SJCRH30 (cell line): ENCODE measurements around the gene C17orf78. TPM values are rescaled to one million over a fixed set of nuclear protein-coding genes. Genes with fewer than 3 reads are reported as not detected.
"Not testable (repeated sequence)": the region's sequence is repeated elsewhere in the genome, so short reads cannot be mapped to it uniquely, and the experiment has no call there.

Experiments used
- DNase-seq, 2 experiments: peaks; one replicate each; pipeline ENCODE4 v3.0.0-alpha.2; 2015 to 2020
- H3K27ac ChIP-seq: fragments of 250-450 bp; sonication (Bioruptor Pico); 2 replicates; pipeline ENCODE4 v1.5.1; 2020; ENCODE audit warnings: mild to moderate bottlenecking, moderate library complexity
- H3K27me3 ChIP-seq: fragments of 250-450 bp; sonication (Bioruptor Pico); 2 replicates; pipeline ENCODE4 v1.5.1; 2020; ENCODE audit warnings: mild to moderate bottlenecking, moderate library complexity
- H3K36me3 ChIP-seq: fragments of 250-450 bp; sonication (Bioruptor Pico); 2 replicates; pipeline ENCODE4 v1.5.1; 2020; ENCODE audit warnings: mild to moderate bottlenecking, moderate library complexity
- H3K4me1 ChIP-seq: fragments of 250-450 bp; sonication (Bioruptor Pico); 2 replicates; pipeline ENCODE4 v1.5.1; 2020; ENCODE audit warnings: mild to moderate bottlenecking, moderate library complexity
- H3K4me3 ChIP-seq: fragments of 250-450 bp; sonication (Bioruptor Pico); 2 replicates; pipeline ENCODE4 v1.5.1; 2020; ENCODE audit warnings: mild to moderate bottlenecking, moderate library complexity
- H3K9me3 ChIP-seq: fragments of 250-450 bp; sonication (Bioruptor Pico); replicated peaks from 2 replicates; pipeline ENCODE4 v1.5.1; 2020; ENCODE audit warnings: mild to moderate bottlenecking, moderate library complexity
- total RNA-seq: library from RNA; depleted of rRNA; stranded (reverse); fragments of >200 nt; shearing (Covaris generic); gene quantifications from 2 replicates; pipeline ENCODE4 v1.2.3, GENCODE V29; 2014; rRNA removed

Gene C17orf78
- total RNA-seq: not detected in 2 replicates

DNA sequence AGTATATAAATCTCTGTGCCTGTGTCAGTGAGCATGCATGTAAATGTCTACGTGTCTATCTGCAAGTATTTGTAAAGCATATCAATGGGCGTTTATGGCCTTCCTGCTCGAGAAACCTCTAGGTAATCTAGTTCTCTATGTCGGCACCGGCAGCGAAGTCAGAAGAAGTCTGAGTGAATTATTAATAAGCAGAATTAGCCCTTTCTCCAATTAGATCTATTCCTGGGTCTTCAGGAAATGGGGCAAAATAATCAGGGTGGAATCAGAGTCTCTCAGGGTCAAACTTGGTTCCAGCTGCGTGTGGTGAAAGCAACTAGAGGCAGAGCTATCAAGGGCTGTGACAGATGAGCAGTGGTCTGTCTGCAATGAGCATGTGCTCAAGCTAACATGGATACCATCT lies at the start of gene C17orf78:
TSS of gene C17orf78 (plus strand) at position 280 of the 400 bp plus-strand sequence. CDS start at position 388, 108 bp downstream.
- DNase-seq: no peak
- no peaks in the 10 kb centered on the region for H3K27me3 ChIP-seq
- no peaks in the 10 kb centered on the region for H3K4me1 ChIP-seq
- no peaks in the 10 kb centered on the region for H3K36me3 ChIP-seq
- H3K27ac ChIP-seq: no peak within 1 kb of the TSS
- no peaks in the 10 kb centered on the region for H3K9me3 ChIP-seq
- H3K4me3 ChIP-seq: no peak within 1 kb of the TSS

DNA sequence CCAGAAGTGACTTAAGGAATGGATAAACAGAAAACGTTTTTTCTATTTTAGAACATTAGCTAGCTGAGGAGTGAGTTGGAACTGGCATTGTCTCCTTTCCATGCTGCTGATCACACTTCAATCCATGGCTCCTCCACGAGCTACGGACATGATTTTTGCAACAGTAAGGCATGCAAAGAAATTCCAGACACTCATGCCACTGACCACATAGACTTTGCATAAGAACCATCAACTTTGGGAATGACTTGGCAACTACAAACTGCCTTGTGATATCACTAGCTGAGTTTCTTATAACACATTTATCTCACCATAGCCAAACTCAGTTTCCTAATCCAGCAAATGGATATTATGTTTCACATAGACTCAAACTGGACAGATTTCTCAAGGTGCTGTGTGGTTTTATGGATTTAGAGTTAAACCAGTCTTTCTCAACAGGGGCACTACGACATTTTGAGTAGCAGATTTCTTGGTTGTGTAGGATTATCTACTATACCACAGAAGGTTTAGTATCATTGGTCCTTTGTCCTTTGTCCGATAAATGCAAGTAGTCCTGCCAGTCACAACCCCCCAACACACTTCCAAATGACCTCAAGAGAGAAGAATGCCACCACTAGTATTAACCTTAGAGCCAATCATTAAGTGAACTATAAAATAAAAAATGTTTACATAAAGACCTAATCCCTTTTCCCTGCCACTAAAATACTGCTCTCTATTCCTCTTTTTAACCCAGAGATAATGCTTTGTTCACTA lies 48.3 kb upstream of the C17orf78 start:
- Histone ChIP-seq H3K4me1 (peaks cover 18% of the 10 kb centered on the region), H3K36me3 (peaks cover 55% of the 10 kb centered on the region), H3K9me3 (no peaks in the 10 kb centered on the region), H3K4me3 (no peak overlapping the region), H3K27ac (peak overlapping the region; percentile 43), H3K27me3 (no peaks in the 10 kb centered on the region)
- DNase-seq: peak; percentile 62 to 83

DNA sequence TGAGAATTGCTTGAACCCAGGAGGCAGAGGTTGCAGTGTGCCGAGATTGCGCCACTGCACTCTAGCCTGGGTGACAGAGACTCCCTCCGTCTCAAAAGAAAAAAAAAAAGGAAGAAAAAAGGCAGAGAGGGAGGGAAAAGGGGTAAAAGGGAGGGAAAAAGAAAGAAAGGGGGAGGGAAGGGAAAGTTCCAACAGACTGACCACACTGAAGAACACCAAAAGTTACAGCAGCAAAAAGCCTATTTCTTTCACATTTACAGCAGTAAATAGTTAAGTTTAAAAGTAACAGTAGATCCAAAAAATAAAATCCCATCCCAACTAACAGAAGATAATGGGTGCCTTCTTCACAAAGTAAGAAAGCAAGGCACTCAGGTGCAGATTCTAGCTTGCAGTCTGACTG lies 36.9 kb upstream of the C17orf78 start:
- DNase-seq: no peak
- H3K9me3 ChIP-seq: no peaks in the 10 kb centered on the region

DNA sequence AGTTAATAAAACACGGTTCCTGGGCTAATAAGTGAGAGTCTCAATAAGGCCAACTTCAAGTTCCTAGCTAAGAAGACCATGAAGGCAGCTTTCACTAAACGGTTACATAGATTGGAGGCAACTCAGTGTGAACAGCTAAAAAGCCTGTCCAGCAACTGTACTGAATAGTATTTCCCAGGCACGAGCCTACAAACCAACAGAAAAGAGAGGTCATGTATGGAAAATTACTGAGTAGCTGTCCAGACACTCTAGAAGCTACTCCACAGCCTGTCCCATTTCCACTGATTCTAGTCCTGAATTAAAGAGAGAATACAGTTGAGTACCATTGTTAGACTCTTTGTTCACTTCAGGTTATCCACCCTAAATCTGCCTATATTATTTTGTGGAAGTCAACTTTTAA lies 36.5 kb upstream of the C17orf78 start:
- DNase-seq: no peak
- no peaks in the 10 kb centered on the region for H3K4me1 ChIP-seq
- no peak overlapping the region for H3K27ac ChIP-seq
- no peaks in the 10 kb centered on the region for H3K9me3 ChIP-seq
- H3K4me3 ChIP-seq: no peak overlapping the region
- H3K27me3 ChIP-seq: no peaks in the 10 kb centered on the region
- peaks cover 25% of the 10 kb centered on the region for H3K36me3 ChIP-seq

More for the DNA sequence above, 36.9 kb upstream of the C17orf78 start:
- Histone ChIP-seq H3K36me3 (peaks cover 25% of the 10 kb centered on the region), H3K4me1 (no peaks in the 10 kb centered on the region), H3K27me3 (no peaks in the 10 kb centered on the region), H3K4me3 (no peak overlapping the region), H3K27ac (no peak overlapping the region)

DNA sequence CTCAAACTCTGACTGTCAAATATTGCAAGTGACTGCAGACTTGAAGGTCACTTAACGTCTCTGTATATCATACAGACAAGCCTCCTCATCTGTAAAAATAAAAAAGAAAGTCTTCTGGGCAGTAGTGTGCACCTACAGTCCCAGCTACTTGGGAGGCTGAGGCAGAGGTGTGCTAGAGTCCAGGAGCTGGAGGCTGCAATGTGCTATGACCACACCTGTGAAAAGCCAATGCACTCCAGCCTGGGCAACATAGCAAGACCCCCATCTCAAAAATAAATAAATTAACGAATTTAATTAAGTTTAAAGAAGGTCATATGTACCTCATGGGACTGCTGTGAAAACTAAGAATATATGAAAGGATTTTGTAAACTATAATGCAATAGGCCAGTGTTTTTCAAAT lies 35.0 kb upstream of the C17orf78 start:
- Histone ChIP-seq H3K27me3 (no peaks in the 10 kb centered on the region), H3K9me3 (no peaks in the 10 kb centered on the region; the same call in 1 of the 2 replicates), H3K4me3 (no peak overlapping the region), H3K36me3 (peaks cover 33% of the 10 kb centered on the region), H3K4me1 (no peaks in the 10 kb centered on the region), H3K27ac (no peak overlapping the region)
- no peak for DNase-seq

DNA sequence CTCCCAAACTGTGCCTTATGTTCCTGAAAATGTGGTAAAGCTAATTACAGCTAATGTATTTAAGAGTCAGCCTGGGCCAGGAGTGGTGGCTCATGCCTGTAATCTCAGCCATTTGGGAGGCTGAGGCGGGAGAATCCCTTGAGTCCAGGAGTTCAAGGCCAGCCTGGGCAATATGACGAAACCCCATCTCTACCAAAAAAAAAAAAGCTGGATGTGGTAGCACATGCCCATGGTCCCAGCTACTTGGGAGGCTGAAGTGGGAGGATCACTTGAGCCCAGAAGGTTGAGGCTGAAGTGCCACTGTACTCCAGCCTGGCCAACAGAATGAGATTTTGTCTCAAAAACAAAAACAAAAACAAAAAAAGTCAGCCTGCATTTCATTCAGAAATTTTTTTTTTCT lies 33.2 kb upstream of the C17orf78 start:
- peaks cover 3% of the 10 kb centered on the region; the same call in 1 of the 2 replicates for H3K9me3 ChIP-seq
- no peaks in the 10 kb centered on the region for H3K27me3 ChIP-seq
- H3K4me3 ChIP-seq: no peak overlapping the region
- DNase-seq: no peak
- no peak overlapping the region for H3K27ac ChIP-seq
- H3K36me3 ChIP-seq: peaks cover 31% of the 10 kb centered on the region
- no peaks in the 10 kb centered on the region for H3K4me1 ChIP-seq

DNA sequence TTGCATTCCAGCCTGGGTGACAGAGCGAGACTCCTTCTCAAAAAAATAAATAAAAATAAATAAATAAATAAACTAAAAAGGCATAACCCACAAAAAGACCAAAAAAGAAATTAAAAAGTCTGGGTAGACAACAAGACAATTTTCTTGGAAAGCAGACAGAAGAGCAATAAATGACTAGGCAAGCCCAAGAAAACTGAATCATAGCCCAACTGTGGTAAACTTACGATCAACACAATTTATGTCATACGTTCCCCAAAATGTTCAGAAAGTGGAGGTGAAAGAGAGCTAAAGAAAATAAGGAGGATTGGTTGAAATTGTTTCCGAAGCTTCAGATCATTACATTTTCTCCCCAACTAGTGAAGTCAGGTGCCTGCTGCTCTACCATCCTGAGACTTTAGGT lies 31.3 kb upstream of the C17orf78 start:
- DNase-seq: no peak
- Histone ChIP-seq H3K4me1 (no peaks in the 10 kb centered on the region), H3K4me3 (no peak overlapping the region), H3K36me3 (peaks cover 30% of the 10 kb centered on the region), H3K9me3 (peaks cover 3% of the 10 kb centered on the region; the same call in 1 of the 2 replicates), H3K27ac (no peak overlapping the region), H3K27me3 (no peaks in the 10 kb centered on the region)

DNA sequence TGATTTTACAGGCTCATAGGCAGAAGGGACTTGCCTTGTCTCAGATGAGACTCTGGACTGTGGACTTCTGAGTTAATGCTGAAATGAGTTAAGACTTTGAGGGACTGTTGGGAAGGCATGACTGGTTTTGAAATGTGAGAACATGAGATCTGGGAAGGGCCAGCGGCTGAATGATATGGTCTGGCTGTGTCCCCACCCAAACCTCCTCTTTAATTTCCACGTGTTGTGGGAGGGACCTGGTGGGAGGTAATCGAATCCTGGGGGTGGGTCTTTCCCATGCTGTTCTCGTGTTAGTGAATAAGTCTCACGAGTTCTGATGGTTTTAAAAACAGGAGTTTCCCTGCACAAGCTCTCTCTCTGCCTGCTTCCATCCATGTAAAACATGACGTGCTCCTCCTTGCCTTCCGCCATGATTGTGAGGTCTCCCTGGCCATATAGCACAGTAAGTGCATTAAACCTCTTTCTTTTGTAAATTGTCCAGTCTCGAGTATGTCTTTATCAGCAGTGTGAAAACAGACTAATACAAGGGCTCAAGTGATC lies 28.9 kb upstream of the C17orf78 start:
- not testable (repeated sequence) for H3K9me3 ChIP-seq, H3K27me3 ChIP-seq, H3K27ac ChIP-seq, H3K4me1 ChIP-seq, DNase-seq, H3K4me3 ChIP-seq
- peaks cover 40% of the 10 kb centered on the region for H3K36me3 ChIP-seq

DNA sequence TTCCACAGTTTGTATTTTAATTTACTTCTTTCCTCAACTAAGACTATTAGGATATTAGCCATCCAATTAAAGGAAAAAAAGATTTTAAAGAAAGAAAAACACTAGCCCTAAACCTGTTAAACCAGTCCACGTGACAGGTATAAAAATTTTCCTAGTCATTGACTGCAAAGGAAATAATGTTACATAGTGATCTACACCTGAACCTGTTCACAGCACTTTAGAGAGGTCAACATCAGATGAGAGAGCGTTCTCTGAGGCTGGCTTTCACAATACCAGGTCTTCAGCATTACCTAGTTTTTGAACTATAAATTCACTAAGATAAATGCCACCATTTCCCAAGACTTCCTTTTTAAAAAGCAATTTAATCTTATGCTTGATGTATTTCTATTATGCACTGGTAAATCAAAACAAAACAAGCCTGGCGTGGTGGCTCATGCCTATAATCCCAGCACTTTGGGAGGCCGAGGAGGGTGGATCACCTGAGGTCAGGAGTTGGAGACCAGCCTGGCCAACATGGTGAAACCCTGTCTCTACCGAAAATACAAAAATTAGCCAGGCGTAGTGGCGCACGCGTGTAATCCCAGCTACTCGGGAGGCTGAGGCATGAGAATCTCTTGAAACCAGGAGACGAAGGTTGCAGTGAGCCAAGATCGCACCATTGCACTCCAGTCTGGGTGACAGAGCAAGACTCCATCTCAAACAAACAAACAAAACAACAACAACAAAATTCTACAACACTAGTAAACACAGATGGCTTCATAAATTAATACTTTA lies 18.8 kb upstream of the C17orf78 start:
- H3K9me3 ChIP-seq, H3K27ac ChIP-seq, DNase-seq, H3K4me1 ChIP-seq, H3K27me3 ChIP-seq: not testable (repeated sequence)
- Histone ChIP-seq H3K4me3 (peak overlapping the region; percentile 96), H3K36me3 (peaks cover 18% of the 10 kb centered on the region)

DNA sequence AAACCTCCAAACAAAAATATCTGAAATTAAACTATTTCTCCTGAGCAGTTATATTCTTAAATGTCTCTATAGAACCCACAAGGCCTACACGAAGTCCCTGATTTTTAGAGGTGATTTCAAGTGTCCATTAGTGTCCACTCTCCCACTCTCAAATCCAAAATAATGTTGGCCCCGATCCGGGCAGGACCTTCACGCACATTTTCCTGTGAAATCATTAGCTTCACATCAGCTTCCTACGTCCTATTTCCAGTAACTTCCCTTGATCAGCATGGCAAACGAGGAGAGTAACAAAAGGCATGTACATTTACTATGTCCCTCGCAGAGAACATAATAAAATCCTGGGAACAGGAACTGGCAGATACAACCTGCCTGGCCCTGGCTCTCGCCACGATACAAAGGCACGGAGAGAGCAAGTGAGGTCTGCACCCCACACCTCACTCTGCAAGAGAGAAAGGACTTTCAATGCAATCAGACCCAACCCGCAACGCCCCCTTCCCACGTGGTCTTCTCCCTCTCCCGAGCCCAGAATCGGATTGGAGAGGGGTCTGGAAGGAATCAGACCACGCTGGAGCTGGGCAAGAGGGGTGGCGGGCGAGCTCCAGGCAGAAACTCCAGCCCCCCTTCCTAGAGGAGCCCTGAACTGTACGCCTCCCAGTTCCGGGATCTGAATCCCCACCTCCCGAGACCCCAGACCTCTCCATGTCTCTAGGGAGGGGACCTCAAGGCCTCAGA lies 17.5 kb upstream of the C17orf78 start:
- Histone ChIP-seq H3K4me1 (peaks cover 5% of the 10 kb centered on the region; the same call in 1 of the 2 replicates), H3K9me3 (no peaks in the 10 kb centered on the region), H3K27me3 (no peaks in the 10 kb centered on the region), H3K4me3 (peak overlapping the region; percentile 96), H3K27ac (peak overlapping the region; percentile 86), H3K36me3 (peaks cover 14% of the 10 kb centered on the region)
- peak; percentile 91 to 93 for DNase-seq

DNA sequence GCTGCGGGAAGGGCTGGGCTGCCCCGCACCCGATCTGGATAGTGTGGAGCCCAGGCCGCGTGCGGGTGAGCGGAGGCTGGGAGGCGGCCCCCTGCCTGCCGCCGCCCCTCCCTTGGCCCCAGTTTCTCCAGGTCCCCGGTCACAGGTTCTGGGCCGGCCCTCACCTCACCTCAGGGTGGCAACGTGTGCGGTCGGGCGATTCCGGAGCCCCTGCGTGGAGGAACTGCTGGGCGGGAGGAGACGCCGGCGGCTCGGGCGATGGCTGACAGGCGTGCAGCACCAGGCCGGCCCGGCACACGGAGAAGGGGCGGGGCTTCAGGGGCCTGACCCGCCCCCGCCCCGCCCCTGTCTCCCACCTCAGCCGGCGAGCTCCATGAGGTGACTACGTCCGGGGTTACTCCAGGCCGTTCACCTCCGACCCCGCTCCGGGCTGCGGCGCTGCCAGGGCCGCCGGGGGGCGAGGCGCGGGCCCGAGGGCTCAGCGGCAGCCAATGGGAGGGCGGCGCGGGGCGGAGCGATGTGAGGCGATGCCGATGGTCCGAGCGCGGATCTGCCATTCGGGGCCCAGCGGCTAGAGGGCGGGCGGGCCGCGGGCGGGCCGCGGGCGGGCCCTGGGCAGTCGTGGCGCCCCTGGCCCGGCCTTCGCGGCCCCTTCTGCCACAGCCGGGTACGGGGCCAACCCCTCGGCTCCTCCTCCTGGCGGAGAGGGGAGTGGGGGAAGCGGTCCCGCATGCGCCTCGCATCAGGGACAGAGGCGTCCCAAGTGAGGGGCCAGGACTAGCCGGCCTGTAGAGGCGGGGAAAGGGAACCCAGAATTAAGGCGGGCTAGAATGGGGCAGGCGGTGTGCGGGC lies 16.7 kb upstream of the C17orf78 start:
- H3K4me3 ChIP-seq: peak overlapping the region; percentile 96
- peaks cover 5% of the 10 kb centered on the region; the same call in 1 of the 2 replicates for H3K4me1 ChIP-seq
- peak overlapping the region; percentile 86 for H3K27ac ChIP-seq
- no peaks in the 10 kb centered on the region for H3K9me3 ChIP-seq
- no peaks in the 10 kb centered on the region for H3K27me3 ChIP-seq
- peaks cover 10% of the 10 kb centered on the region for H3K36me3 ChIP-seq
- DNase-seq: peak; percentile 98

DNA sequence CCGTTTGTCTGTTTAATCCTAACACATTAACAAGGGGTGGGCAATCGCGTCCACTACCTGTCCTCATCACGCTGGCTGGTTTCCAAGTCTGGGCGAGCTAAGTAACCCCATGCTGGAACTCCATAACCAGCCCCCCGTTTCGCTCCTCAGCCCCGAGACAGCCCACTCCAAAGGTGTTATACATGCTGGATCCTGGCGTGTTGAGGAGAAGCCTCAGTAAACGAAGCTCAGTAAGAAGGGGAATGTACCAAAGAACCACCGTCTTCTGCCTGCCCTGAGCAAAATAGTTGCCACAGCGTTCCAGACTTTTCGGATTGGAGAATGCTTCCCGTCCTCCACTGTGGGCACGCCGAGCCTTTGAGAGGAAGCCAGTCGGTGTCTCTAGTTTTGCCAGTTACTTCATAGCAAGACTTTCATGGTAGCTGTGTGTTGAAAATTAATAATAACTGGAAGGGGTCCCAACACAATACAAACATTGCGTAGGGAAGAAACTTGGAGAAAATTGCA lies 16.1 kb upstream of the C17orf78 start:
- no peaks in the 10 kb centered on the region for H3K27me3 ChIP-seq
- peak overlapping the region; percentile 96 for H3K4me3 ChIP-seq
- DNase-seq: no peak
- no peaks in the 10 kb centered on the region for H3K9me3 ChIP-seq
- H3K4me1 ChIP-seq: peaks cover 5% of the 10 kb centered on the region; the same call in 1 of the 2 replicates
- H3K36me3 ChIP-seq: 0 out of 2 replicates have a peak, but pooled peaks cover 5% of the 10 kb centered on the region
- H3K27ac ChIP-seq: peak overlapping the region; percentile 64

DNA sequence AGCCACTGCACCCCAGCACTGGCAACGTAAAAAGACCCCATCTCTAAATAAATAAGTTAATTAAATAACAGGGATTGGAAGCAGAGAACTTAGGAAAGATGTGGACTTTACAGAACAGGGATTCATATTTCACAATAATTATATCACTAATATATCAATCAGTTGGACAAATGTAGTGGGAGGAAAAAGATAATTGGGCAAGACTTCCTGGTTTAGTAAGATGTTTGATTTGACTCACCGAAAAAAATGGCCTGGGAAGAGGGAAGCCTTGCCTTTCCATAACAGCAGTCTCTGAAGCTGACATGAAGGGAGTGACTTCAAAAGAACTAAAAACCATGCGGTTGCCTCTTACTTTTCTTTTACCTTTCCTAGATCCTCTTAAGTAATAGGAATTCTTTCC lies 15.2 kb upstream of the C17orf78 start:
- H3K27ac ChIP-seq: no peak overlapping the region
- peaks cover 5% of the 10 kb centered on the region; the same call in 1 of the 2 replicates for H3K4me1 ChIP-seq
- H3K4me3 ChIP-seq: no peak overlapping the region
- H3K36me3 ChIP-seq: 0 out of 2 replicates have a peak, but pooled peaks cover 5% of the 10 kb centered on the region
- no peaks in the 10 kb centered on the region for H3K9me3 ChIP-seq
- DNase-seq: no peak
- no peaks in the 10 kb centered on the region for H3K27me3 ChIP-seq
